ENCODE results near the gene IRF8.

IRF8 gene

GRCh38 chr16:85970016-85970733 is 71.2 kb downstream of the IRF8 start:
- FAIRE-seq = no peak
- no peak for DNase-seq (ENCODE audit: extremely low spot score, insufficient read length, low read depth)

- FAIRE-seq (no peak), DNase-seq (ENCODE audit: extremely low spot score, insufficient read length, low read depth) (no peak)
These were observed 71.8 kb downstream of the IRF8 start for GRCh38 chr16:85970738-85971137.
